RWPE2 (cell line): ENCODE data around the gene LARP1B.
A peak's percentile ranks its signal among the peaks of the same experiment; 100 is the strongest.

Experiments used
- ATAC-seq: fragments of 200-7000 bp; cut with Tn5 transposase; 3 replicates; pipeline ENCODE4 v1.9.1; 2021; ENCODE audit warnings: low read depth
- DNase-seq: peaks from one replicate; pipeline ENCODE4 v3.0.0-alpha.2; 2020; ENCODE audit warnings: low spot score
- H3K27ac ChIP-seq: fragments of 450-650 bp; 2 replicates; pipeline ENCODE4 v1.5.1; 2017; ENCODE audit warnings: mild to moderate bottlenecking; ENCODE audit not compliant: poor library complexity, severe bottlenecking
- H3K27me3 ChIP-seq: fragments of 250-450 bp; sonication (Bioruptor Pico); 2 replicates; pipeline ENCODE4 v1.5.1; 2021; ENCODE audit warnings: mild to moderate bottlenecking, moderate library complexity; ENCODE audit not compliant: insufficient read depth, poor library complexity, severe bottlenecking
- H3K36me3 ChIP-seq: fragments of 250-450 bp; sonication (Bioruptor Pico); 2 replicates; pipeline ENCODE4 v1.5.1; 2020; ENCODE audit warnings: low read depth, mild to moderate bottlenecking, moderate library complexity
- H3K4me1 ChIP-seq: fragments of 250-450 bp; sonication (Bioruptor Pico); 2 replicates; pipeline ENCODE4 v1.5.1; 2021; ENCODE audit warnings: mild to moderate bottlenecking, moderate library complexity; ENCODE audit not compliant: insufficient read depth, poor library complexity, severe bottlenecking
- H3K4me3 ChIP-seq: fragments of 250-450 bp; sonication (Bioruptor Pico); 2 replicates; pipeline ENCODE4 v1.5.1; 2021; ENCODE audit warnings: mild to moderate bottlenecking, moderate library complexity; ENCODE audit not compliant: severe bottlenecking
- H3K9me3 ChIP-seq: fragments of 250-450 bp; sonication (Bioruptor Pico); 2 replicates; pipeline ENCODE4 v1.5.1; 2021; ENCODE audit warnings: mild to moderate bottlenecking, moderate library complexity; ENCODE audit not compliant: severe bottlenecking
- TF ChIP-seq, protein P1 (sequence below): fragments of 450-650 bp; IDR thresholded peaks from one replicate; pipeline ENCODE4 v1.5.1; 2017; ENCODE audit warnings: mild to moderate bottlenecking, moderate library complexity; ENCODE audit not compliant: poor library complexity, severe bottlenecking

Gene LARP1B

DNA sequence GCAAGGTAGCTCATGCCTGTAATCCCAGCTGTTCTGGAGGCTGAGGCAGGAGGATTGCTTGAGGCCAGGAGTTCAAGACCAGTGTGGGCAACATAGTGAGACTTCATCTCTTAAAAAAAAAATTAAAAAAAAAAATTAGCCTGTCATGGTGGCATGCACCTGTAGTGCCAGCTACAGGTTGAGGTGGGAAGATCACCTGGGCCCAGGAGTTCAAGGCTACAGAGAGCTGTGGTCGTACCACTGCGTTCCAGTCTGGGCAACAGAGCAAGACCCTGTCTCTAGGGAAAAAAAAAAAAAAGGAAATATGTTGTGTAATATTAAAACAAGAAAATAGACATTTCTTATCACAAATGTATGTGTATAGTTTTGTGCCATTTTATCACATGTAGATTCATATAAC is 97.8 kb downstream of the LARP1B start:
- DNase-seq, result no peak
- Histone ChIP-seq H3K27ac (no peak overlapping the region), H3K27me3 (no peaks in the 10 kb centered on the region), H3K9me3 (no peaks in the 10 kb centered on the region), H3K4me1 (peaks cover 20% of the 10 kb centered on the region), H3K4me3 (no peak overlapping the region), H3K36me3 (no peaks in the 10 kb centered on the region; the same call in 1 of the 2 replicates)
- no peak for ATAC-seq
- TF ChIP-seq, protein P1, sequence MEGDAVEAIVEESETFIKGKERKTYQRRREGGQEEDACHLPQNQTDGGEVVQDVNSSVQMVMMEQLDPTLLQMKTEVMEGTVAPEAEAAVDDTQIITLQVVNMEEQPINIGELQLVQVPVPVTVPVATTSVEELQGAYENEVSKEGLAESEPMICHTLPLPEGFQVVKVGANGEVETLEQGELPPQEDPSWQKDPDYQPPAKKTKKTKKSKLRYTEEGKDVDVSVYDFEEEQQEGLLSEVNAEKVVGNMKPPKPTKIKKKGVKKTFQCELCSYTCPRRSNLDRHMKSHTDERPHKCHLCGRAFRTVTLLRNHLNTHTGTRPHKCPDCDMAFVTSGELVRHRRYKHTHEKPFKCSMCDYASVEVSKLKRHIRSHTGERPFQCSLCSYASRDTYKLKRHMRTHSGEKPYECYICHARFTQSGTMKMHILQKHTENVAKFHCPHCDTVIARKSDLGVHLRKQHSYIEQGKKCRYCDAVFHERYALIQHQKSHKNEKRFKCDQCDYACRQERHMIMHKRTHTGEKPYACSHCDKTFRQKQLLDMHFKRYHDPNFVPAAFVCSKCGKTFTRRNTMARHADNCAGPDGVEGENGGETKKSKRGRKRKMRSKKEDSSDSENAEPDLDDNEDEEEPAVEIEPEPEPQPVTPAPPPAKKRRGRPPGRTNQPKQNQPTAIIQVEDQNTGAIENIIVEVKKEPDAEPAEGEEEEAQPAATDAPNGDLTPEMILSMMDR, result no peak

DNA sequence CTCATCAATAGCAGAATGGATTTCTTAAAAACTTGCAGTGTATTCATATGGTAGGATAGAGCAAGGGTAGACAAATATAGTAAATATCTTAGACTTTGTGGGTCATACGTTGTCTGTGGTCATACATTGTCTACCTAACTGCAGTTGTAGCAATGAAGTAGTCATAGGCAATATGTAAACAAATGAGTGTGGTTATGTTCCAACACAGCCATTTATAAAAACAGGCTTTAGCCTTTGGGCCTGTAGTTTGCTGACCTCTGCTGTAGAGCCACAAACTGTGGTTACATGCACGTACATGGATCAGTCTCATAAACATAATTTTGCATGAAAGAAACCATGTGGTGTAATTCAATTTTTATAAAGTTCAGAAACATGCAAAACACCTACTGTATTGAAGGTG is 98.9 kb downstream of the LARP1B start:
- Histone ChIP-seq H3K27me3 (no peaks in the 10 kb centered on the region), H3K36me3 (no peaks in the 10 kb centered on the region; the same call in 1 of the 2 replicates), H3K4me1 (peaks cover 23% of the 10 kb centered on the region), H3K4me3 (no peak overlapping the region), H3K9me3 (no peaks in the 10 kb centered on the region), H3K27ac (no peak overlapping the region)
- DNase-seq (no peak), ATAC-seq (peak; percentile 46; the same call in 2 of the 3 replicates)
- TF ChIP-seq, protein P1, result peak; percentile 5

DNA sequence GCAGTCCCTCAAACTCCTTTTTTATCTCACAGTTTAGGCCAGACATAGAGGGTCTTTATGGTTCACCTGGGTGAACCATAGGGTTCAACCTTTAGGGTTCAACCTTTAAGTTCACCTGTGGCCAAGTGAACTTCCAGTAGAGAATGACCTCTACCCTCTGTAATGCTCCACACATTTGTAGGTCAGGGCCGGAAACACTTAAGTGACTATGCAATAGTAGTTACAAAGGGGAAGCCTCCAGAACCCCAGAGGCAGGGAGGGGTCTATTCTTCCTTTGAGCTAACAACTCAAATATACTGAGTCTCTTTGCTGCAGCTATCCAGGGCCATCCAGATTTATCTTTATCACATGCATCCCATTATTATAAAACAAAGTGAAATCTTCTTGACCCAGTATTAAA is 100.0 kb downstream of the LARP1B start:
- H3K27ac ChIP-seq, result no peak overlapping the region
- no peaks in the 10 kb centered on the region for H3K9me3 ChIP-seq
- TF ChIP-seq, protein P1, result no peak
- H3K4me1 ChIP-seq, result peaks cover 23% of the 10 kb centered on the region
- H3K36me3 ChIP-seq, result no peaks in the 10 kb centered on the region; the same call in 1 of the 2 replicates
- no peak overlapping the region for H3K4me3 ChIP-seq
- DNase-seq (no peak), ATAC-seq (no peak)
- H3K27me3 ChIP-seq, result no peaks in the 10 kb centered on the region

DNA sequence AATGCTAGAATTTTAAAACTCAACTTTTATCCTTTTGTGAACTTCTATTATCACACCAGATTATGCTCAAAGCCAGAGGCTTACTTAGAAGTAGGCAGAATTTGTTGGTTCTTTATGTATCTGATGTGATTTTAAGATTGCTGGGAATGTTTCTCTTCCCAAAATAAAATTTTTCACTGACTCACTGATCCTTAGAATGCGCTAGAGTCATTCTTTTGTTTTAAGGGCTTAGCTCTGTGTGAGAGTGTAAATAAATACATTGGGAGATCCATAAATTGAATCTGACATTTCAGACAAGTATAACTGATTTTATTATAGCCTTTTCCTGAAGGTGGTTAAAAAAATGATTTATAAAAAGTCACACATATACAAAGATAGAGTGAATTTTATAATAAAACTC is 101.3 kb downstream of the LARP1B start:
- no peaks in the 10 kb centered on the region for H3K27me3 ChIP-seq
- TF ChIP-seq, protein P1, result no peak
- H3K4me1 ChIP-seq, result peaks cover 23% of the 10 kb centered on the region
- DNase-seq, result no peak
- ATAC-seq, result no peak
- H3K4me3 ChIP-seq, result no peak overlapping the region
- no peaks in the 10 kb centered on the region for H3K36me3 ChIP-seq
- peak overlapping the region; percentile 39 for H3K27ac ChIP-seq
- H3K9me3 ChIP-seq, result no peaks in the 10 kb centered on the region

DNA sequence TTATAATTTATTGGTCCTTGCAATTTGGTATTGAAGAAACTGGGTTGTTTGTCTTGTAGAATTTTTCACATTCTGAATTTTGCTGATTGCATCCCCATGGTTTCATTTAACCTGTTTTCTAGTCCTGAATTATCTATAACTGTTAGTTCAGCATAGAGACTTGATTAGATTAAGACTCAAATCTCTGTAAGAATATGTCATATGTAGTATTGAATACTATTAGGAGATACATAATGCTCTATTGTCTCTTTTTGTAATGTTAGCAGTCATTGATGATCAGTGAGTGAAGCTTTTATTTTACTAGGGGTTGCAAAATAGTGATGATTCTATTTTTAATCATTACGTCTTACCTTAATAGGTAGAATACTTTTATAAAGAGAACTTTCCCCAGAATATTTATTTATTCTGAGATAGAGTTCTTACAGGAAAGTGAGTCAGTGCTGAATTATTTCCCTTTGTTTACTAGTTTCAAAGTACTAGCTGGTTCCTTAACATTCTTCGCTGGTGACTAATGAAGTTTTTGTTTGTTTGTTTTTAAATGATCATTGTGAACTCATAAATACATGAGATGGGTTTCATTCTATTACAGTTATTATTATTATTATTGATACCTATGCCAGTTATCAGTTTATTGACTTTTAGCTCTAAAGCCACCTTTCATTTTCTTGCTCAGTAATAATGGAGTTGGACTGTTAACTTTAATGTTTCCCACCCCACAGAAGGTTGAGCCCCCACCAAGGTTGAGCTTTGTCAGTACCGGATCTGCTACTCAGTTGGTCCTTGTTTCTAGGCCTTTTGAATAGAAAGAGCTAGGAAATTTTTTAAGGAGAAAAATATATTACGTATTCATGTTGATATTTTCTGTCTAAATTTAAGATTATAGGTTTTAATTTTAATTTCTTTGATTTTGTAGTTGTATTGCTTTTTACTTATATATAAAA is 102.3 kb downstream of the LARP1B start:
- Histone ChIP-seq H3K9me3 (no peaks in the 10 kb centered on the region), H3K4me1 (peaks cover 23% of the 10 kb centered on the region), H3K4me3 (no peak overlapping the region), H3K27ac (peak overlapping the region; percentile 39), H3K27me3 (no peaks in the 10 kb centered on the region), H3K36me3 (no peaks in the 10 kb centered on the region)
- DNase-seq (no peak), ATAC-seq (peak; percentile 84)
- TF ChIP-seq, protein P1, result no peak
